GM12878 (cell line): ENCODE data around the gene TRMT44.

Experiments
- DPF2 ChIP-seq: fragments of 450-650 bp; IDR thresholded peaks from 2 replicates; pipeline ENCODE4 v1.6.1; 2017; ENCODE audit warnings: mild to moderate bottlenecking
- PML ChIP-seq: IDR thresholded peaks from 2 replicates; pipeline ENCODE4 v1.6.1; 2012; ENCODE audit warnings: low read length, inconsistent platforms
- RAD51 ChIP-seq: fragments of 450-650 bp; IDR thresholded peaks from 2 replicates; pipeline ENCODE4 v1.6.1; 2016; ENCODE audit warnings: moderate library complexity, mild to moderate bottlenecking, inconsistent platforms
- RFX5 ChIP-seq: IDR thresholded peaks from 2 replicates; pipeline ENCODE4 v1.6.1; 2011; ENCODE audit warnings: low read depth, low read length, improper control_type of control experiment
- SIN3A ChIP-seq: IDR thresholded peaks from 2 replicates; pipeline ENCODE4 v1.6.1; 2012; ENCODE audit warnings: low read depth, low read length, improper control_type of control experiment
- TCF12 ChIP-seq: IDR thresholded peaks from 2 replicates; pipeline ENCODE4 v1.6.1; 2011; ENCODE audit warnings: low read depth, mild to moderate bottlenecking, low read length

GRCh38 chr4:8457646-8458252 lies 17.2 kb downstream of the TRMT44 start:
- TF ChIP-seq TCF12, result no peak
- TF ChIP-seq RAD51, result no peak
- no peak for TF ChIP-seq RFX5
- no peak for TF ChIP-seq SIN3A
- TF ChIP-seq PML, result no peak
- no peak for TF ChIP-seq DPF2
